Measurements from ENCODE around the gene B3GAT2.

B3GAT2 gene

DNA sequence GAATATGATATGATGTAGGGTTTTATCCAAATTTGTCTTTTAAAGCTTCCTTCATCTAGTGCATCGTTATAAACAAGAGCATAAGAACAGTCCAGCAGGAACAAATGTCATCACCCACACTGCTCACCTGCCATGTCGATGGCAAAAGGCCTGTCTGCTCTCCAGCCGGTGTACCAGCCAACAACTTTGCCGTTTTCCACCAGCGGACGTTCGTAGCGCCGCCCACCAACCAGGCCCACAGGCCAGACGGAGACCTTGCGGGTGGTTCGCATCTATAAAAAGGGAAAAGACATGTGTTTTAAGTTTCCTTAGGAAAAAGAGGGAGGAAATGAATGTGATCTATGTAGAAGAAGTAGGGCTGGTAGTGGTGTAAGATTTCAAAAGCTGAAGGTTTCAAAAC lies 62.9 kb downstream of the B3GAT2 start:
- no peak for DNase-seq

DNA sequence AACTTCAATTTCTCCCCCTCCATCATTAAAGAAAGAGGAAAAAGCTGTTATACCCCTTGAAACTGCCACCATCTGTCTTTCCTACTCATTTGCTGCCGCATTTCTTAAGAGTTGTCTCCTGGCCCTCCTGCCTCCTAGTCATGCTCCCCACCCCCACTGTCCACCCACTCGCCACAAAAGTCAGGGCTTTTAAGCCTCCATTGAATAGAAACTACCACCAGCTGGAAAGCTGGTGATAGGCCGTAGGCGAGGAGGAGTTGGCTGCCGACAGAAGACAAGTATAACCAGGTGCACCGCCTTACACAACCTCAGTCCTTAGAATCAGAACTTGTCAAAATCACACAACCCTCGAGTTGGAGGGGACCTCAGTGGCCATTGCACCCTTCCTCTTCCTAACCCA lies 67.6 kb downstream of the B3GAT2 start:
- DNase-seq, result no peak

DNA sequence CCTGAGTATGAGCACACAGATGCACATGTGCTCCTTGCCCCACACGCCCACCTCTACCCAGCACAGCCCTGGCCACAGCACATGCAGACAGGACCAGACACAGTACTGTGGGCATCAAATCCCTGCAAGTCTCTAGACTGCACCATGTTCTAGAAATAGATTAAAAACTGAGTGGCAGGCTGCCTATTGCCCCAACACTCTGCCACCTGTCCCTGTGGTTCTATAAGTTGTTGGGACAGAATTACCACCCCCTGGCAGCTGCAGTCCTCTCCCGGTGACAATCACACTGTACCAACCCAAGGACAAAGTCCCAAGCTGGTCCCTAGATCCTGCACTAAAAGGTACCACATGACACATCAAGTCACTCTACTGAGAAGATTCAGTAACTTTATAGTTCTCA lies 70.2 kb downstream of the B3GAT2 start:
- no peak for DNase-seq

DNA sequence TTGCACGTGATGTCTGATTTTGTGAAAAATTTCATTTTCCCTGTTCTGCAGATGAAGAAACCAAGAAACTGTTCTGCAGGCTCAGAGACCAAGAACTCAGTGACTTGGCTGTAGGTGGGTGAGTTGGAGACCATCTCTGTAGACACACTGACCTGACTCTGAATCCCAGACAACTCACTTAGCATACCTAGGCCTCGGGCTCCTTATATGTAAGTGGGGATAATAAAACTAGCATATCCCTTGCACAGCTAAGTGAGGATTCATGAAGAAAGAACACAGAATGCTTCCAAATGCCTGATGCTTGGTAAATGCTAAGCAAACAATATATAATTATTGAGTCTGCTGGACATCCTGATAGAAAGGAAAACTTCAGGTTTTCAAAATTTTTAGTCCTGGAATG lies 70.8 kb downstream of the B3GAT2 start:
- DNase-seq, result no peak

DNA sequence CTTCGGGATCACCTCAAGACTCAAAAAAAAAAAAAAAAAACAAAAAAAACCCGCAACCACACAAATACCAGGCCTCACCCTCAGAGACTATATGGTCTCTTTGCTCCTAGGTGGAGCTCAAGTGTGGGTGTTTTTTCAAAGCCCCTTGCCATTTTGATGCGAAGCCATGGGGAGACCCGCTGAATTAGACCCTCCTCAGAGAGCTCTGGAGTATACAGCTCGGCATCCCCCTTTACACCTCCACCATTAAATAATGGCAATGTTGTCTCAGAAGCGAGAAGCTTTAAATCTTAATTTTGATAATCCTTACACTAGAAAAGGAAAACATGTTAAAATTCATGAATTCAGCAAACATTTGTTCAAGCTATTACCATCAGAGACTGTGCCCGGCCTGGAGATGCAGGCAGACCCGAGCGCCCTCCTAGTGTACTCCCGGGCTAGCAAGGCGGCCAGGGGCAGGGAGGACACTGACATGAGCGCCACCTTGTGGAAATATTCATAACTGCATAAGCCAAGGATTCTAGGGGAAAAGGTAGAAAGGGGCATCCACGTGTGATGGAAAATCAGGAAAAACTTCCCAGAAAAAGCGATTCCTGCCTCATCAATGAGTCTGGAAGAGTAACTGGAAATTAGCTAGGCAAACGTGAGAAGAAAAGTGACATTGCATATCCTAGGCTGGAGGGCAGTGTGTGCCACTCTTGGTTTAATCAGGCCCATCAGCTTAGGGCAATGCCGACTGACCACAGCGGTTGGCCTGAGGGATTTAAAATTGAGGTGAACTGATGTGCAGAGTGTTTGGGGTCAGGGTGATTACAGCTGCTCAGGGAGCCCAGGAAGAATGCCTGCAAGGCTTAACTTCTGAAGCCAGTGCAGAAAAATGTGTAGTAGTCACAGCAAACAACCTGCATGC lies 72.5 kb downstream of the B3GAT2 start:
- DNase-seq, result peak; percentile 46

DNA sequence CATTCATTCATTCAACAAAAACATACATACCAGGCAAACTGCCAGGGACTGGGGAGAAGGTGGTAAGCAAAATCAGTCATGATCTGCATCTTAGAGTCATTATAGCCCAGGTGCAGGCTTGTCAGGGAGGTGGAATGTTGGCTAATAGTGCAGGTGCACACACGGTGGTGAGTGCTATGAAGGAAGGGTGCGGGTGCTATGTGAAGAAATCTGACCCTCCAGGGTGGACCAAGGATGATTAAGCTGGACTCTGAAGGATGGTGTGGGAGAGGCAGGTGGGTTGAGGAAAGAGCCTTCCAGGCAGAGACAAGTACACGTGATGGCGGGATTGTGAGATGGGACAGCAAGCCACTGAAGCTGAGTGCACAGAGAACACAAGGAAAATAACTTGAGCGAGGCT lies 77.4 kb downstream of the B3GAT2 start:
- DNase-seq, result no peak

DNA sequence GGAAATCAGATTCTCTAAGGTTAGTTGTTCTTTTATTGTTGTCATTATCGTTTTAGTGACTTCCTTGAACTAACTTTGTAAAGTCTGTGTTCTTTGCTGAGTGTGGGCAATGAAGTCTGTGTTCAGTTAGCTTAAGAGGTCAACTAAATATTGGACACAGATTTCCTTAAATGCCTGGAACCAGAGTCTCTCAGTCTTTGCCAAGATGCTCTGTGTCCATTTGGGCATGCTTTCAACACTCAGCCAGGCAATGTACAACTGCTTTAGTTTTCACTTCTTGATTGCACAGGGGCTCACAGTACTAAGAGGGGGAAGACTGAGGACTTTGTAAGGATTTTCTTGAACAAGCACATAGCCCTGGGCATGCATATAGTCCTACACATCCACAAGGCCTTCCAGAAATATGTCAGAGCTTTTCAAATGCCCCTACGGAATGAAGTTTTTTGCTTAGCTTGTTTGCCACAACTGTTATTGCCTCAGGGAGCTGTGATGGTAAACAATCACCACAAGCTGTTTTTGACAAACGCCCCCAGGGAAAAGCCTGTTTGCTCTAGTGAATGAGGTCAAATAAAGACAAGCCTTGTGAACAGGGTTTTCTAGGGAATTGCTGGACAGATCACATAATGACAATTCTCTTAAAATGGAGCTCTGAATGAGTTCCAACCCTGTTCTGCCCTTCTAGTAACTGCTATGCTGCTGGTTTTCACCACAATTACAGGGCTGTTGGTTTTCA lies 82.5 kb downstream of the B3GAT2 start:
- no peak for DNase-seq

DNA sequence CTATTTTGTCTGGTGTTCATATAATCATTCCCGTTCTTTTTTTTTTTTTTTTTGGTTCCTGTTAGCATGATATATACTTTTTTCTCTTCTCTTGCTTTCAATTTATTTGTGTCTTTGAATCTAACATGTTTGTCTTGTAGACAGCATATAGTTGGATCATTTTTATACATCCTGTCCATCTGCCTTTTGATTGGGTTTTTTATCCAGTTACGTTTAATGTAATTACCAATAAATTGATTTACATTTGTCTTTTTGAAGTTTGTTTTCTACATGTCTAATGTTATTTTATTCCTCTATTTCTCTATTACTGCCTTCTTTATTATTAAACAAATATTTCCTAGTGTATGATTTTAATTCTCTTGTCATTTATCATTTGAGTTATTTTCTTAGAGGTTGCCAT lies 84.4 kb downstream of the B3GAT2 start:
- DNase-seq, result no peak

DNA sequence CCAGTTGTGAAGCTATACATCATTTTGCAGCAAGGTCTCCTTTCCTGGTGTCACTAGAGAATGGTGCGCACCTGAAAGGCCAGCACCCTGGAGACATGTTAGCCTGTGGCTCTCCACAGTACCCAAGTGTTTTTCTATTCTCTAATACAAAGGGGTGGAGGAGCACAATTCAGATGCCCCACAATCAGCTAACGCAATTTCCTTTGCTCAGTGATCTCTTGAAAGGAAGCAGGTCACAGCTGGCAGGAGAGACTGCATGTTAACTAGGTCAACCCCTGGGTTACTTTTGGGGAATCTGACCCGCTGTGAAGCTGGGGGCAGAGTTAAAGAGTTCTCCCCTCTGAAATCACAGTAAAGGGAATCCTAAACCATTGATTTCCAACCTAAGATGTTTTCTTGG lies 92.5 kb downstream of the B3GAT2 start:
- DNase-seq, result no peak

DNA sequence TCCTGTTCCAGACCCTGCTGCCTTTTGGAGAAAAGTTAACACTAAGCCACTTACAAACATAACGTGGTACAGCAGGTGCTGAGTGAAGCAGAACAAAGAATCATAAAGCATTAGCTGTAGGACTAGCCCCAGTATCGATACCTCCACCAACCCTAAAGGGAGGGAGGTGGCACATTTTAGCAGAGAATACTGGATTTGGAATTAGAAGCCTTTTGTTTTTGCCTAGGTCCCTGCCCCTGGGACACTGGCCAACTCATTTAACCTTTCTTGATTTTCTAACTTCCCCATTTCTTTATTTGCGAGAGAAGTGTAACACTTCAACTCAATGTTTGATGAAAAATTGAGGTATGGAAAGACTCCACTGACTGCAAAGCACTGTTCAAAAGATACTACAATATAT lies 93.5 kb downstream of the B3GAT2 start:
- DNase-seq, result no peak

DNA sequence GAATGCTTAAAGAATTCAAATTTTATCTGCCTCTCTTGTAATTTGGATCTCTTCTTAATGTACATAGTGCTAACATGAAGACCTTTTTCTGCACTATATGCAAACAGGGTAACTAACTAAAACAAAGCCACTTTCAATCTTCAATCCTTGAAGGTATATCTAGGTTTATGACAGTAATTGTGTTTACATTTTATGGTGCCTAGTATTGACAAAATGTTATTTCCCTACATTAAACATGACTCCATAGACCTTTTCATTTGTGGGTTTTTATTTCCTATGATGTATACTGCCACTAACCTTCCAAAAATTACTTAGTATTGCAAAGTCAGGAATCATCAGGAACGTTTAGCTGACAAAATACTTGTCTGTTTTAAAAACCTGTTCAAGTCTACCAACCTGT lies 95.9 kb downstream of the B3GAT2 start:
- no peak for DNase-seq

DNA sequence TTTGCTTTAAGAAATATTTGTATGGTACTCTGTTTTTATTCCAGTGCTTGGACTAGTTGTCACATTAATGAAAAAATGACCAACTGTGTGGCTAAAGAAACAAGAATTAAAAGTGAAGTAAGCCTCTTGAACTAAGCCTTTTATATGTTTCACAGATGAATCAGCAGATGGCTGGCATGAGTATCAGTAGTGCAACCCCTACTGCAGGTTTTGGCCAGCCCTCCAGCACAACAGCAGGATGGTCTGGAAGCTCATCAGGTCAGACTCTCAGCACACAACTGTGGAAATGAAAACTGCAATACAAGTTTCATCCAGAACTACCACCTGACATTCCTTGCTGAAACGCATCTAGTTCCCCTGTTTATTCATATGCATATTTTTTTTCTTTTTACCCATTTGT lies 96.8 kb downstream of the B3GAT2 start:
- DNase-seq, result no peak

DNA sequence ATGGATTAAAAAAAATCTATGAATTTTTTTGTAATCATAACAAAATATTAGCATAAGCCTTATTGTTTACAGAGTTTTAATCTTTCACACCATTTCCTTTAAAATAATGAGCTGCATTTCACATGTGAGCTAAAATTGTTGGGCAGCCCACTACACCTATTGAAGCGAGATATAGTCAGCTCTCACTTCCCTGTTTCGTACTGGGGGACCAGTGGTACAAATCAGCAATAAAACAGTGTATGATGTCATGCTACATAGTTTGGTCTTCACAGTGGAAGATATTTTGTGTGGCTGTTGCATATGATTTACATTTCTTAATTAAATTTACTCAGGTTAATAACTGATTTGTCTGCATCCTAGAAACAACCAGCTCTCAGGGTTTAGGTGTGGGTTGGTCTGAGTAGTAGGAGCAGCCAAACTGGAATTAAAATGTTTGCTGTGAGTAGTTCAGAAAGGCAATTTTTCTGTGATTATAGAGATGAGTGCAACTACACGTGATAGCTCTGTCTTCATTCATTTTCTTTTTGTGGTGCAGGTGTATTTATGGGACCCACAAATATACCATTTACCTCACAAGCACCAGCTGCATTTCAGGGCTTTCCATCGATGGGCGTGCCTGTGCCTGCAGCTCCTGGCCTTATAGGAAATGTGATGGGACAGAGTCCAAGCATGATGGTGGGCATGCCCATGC lies 99.3 kb downstream of the B3GAT2 start:
- no peak for DNase-seq

DNA sequence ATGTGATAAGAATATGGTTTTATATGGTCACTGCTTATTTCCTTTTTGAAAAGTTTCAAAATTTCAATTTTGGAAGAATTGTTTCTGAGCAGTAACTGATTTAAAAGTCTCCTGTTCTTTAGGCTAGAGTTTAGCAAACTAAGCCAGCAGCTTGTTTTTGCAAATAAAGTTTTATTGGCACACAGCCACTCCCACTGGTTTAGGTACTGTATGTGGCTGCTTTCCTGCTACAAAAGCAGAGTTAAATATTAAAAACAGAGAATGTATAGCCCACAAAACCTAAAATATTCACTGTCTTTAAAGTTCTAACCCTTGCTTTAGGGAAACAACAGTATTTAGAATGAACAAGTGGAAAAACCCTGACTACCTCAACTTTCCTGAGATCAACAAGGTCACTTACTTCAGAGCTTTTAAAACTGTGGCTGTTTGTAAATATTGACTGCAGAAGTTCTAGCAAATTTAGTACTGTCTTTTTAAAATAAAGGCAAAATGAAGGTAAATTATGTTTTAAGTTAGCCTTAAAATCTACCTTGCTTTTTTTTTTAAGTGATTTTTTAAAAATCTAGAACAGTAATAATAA lies 104.1 kb downstream of the B3GAT2 start:
- DNase-seq, result no peak

DNA sequence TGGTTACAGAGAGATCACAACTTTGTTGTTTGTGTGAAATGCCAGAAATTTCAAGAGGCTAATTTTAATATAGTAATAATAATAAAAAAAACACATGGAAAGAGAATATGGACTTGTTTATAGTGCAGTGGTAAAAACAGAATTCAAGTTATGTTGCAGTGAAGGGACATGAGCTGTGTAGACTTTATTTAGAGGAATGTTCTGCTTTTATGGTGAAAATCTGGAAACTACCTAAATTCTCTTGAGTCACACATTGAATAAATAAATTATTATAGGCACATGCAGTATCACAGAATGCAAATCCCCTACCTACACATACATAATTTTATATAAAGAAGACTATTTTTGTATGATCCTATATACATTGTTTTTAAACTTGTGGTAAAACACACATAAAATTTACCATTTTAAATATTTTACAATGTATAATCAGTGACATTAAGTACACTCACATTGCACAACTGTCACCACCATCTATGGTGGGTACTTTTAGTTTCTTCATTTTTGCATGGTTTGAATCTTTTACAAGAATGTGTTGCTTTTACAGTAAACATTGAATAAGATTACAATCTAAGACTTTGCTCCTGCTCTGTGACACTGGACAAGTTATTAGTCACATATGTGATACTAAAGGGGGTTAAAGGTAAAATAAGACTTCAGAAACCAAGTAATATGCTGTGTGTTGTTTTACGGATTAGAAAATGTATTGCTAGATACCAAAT lies 107.4 kb downstream of the B3GAT2 start:
- DNase-seq, result no peak

DNA sequence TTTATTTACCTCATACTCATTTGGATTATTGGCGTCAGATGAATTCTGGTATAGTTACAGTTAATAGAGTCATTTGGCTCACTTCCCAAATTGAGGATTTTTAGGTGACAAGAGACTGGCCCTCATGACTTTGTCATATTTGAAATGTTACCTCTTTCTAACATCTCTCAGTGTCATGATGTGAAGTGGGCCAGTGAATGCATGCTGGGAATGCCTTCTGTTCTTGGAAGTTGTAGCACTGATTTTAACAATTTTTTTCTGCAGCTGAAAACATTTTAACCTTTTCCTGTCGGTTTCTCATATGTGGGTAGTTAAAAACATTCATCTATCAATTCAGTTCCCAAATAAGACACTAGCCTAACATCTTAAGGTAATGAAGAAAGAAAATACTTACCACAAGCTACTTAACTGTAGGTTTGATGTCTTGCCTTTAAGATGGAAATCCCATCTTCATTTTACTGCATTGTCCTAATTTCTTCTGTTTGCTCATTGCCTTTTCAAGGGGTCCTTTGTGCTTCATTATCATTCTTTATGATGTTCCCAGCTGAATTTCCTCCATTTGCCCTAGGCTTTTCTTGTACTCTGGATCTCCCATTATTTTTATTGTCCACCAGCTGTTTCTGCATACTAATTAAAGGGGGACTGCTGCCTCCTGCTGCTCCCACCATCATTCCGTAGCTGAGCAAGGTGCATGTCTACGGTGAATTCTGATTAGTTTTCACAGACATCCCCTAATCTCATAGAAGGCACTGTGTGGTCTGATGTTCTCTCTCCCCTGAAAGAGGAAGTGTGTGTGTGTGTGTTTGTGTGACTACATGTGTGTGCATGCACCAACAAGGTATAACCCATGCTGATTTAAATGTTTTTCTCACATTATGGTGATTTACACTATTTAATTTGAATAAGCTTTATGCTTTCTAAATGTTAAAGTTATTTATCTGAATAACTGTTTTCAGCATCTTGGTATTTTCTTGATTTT lies 109.5 kb downstream of the B3GAT2 start:
- no peak for DNase-seq

DNA sequence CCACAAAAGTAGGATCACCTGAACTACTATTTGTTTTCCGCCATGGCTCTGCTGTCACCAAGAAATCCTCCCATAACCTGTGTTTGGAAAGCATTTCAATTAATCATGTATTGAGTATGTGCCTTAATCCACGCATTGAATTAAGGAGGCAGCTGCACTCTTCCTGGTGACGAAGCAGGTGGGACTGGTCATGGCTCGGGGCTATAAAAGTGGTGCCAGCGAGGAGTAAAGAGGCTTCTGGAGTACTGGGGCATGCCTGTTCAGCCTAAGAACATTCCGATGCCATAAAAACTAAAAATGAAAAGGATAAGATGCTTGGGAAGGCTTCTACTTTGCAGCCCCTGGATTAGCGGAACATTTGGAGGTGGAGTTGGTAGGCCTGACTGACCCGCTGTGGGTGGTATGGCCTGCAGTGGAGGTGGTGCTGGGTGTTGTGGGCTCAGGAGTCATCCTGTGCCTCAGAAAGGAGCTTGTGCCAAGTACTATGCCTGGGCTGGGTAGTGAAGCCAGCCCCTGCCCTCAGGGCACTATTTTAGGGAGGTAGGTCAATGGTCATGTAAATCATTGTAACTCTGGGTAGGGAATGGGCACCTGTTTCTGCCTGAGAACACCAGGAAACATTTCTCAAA lies 110.5 kb downstream of the B3GAT2 start:
- DNase-seq, result no peak

DNA sequence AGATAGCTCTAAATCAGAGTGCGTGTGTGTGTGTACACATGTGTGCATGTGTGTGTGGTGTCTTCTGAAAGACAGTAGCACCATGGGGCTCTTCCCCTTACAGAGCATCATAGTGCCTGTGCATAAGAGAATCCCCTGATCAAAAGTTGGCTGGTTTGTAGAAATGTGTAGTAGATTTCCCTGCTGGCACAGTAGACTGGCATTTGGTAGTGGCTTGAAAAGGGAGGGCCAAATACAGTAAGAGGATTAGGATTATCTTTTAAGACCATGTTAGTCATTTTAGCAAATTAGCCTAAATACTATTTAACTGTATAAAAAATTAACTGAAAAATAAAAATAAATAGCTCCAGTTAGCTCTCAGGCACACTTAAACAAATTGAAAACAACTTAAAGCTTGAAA lies 112.6 kb downstream of the B3GAT2 start:
- no peak for DNase-seq

DNA sequence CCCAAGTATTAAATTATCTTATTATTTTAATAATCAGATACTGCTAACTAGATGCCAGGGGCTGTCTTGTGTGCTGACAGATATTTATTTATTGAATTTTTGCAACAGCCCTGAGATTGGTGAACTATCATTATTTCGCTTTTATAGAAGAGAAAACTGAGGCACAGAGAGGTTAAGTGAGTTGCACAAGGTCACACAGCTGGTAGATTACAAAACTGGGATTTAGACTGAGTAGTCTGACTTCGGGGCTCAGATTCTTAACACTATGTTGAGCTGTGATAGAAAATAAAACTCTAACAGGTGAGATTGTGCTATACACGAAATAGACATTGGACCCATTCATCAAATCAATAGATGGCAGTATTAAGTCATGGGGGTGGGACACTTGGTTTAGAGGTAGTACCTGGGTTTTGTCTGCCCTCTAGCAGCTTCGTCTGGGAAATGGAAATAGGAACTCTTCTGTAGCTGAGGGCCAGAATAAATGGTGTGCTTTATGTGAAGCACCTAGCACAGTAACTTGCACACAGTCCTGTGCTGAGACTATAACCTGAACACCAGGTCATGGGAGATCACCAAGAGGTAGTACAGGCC lies 113.4 kb downstream of the B3GAT2 start:
- no peak for DNase-seq

DNA sequence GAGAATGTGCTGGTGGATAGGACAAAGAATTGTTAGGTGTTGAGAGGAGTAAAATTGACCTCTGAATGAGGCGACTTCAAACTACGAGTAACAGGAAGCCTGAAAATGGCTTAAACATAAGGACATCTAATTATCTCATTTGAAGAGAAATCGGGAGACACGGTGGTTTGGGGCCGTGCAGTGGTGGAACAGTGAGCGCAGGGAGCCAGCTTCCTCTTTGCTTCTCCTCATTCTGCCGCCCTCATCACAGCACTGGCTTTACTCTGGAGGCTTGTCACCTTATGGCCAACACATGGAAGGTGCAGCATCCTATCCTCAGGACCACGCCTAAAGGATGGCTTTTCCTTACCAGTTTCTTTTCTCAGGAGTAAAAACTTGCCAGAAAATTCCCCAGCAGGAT lies 114.3 kb downstream of the B3GAT2 start:
- no peak for DNase-seq

DNA sequence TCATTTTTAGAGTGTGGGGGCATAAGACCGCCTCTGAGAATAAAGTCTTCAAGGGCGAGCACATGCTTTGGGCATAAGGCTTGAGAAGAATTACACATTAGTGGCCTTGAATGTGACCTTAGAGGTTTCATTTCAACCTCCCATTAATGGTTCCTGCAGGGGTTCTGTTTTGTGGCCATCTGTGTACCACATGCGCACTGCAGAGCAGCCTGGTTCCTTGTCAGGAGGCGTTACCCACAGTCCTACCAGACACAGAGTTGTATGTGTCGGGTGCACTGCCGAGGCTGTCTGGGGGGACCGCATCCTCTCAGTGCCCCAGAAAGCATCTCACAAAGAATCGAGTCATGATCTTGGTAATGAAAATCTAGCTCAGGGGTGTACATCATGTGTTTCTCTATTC lies 115.7 kb downstream of the B3GAT2 start:
- DNase-seq, result no peak

Data from fibroblast of skin of right biceps (primary cell).